ENCODE measurements around the gene POLR2L. TPM values are rescaled to one million over a fixed set of nuclear protein-coding genes. Genes with fewer than 3 reads are reported as not detected.

POLR2L gene
- total RNA-seq, 1 experiment from 2014 or later, result 118 TPM

- TF ChIP-seq CTCF (IDR thresholded peaks at IDR 0.05; ENCODE audit: unreplicated experiment), result no peak
- H3K9me3 Mint-ChIP-seq (ENCODE audit: unreplicated experiment), result no peaks in the 10 kb centered on the region
- no TSS peak for BruUV-seq (replicated peaks)
- intact Hi-C loops (cut with micrococcal nuclease), result no loop called here
- no peak overlapping the region for H3K27ac Mint-ChIP-seq (ENCODE audit: low read depth, unreplicated experiment)
- no peak for DNase-seq (ENCODE audit: unreplicated experiment)
- ChIA-PET CTCF (no interaction called here), POLR2A (no interaction called here)
- H3K27me3 Mint-ChIP-seq (ENCODE audit: insufficient read depth, unreplicated experiment), result no peaks in the 10 kb centered on the region
- H3K36me3 Mint-ChIP-seq (ENCODE audit: insufficient read depth, unreplicated experiment), result peaks cover 14% of the 10 kb centered on the region
- H3K4me3 Mint-ChIP-seq (ENCODE audit: unreplicated experiment), result no peak overlapping the region
- H3K4me1 Mint-ChIP-seq (ENCODE audit: insufficient read depth, unreplicated experiment), result no peaks in the 10 kb centered on the region
Observed at GRCh38 chr11:855330-855674, 13.0 kb upstream of the POLR2L start.

- BruUV-seq (replicated peaks), result no TSS peak
- Mint-ChIP-seq H3K27ac (ENCODE audit: low read depth, unreplicated experiment) (no peak overlapping the region), H3K36me3 (ENCODE audit: insufficient read depth, unreplicated experiment) (peaks cover 19% of the 10 kb centered on the region), H3K9me3 (ENCODE audit: unreplicated experiment) (no peaks in the 10 kb centered on the region), H3K4me3 (ENCODE audit: unreplicated experiment) (no peak overlapping the region), H3K27me3 (ENCODE audit: insufficient read depth, unreplicated experiment) (no peaks in the 10 kb centered on the region), H3K4me1 (ENCODE audit: insufficient read depth, unreplicated experiment) (no peaks in the 10 kb centered on the region)
- POLR2A ChIA-PET, result no interaction called here
- intact Hi-C loops (cut with micrococcal nuclease), result no loop called here
- no peak for TF ChIP-seq CTCF (IDR thresholded peaks at IDR 0.05; ENCODE audit: unreplicated experiment)
- CTCF ChIA-PET, result no interaction called here
- DNase-seq (ENCODE audit: unreplicated experiment), result no peak
Observed at GRCh38 chr11:854601-855329, 12.4 kb upstream of the POLR2L start.

- H3K9me3 Mint-ChIP-seq (ENCODE audit: unreplicated experiment), result no peaks in the 10 kb centered on the region
- POLR2A ChIA-PET, result no interaction called here
- H3K4me1 Mint-ChIP-seq (ENCODE audit: insufficient read depth, unreplicated experiment), result no peaks in the 10 kb centered on the region
- CTCF ChIA-PET, result no interaction called here
- H3K27ac Mint-ChIP-seq (ENCODE audit: low read depth, unreplicated experiment), result no peak overlapping the region
- H3K27me3 Mint-ChIP-seq (ENCODE audit: insufficient read depth, unreplicated experiment), result no peaks in the 10 kb centered on the region
- intact Hi-C loops (cut with micrococcal nuclease), result no loop called here
- BruUV-seq (replicated peaks), result no TSS peak
- H3K4me3 Mint-ChIP-seq (ENCODE audit: unreplicated experiment), result no peak overlapping the region
- no peak for DNase-seq (ENCODE audit: unreplicated experiment)
- TF ChIP-seq CTCF (IDR thresholded peaks at IDR 0.05; ENCODE audit: unreplicated experiment), result no peak
- peaks cover 20% of the 10 kb centered on the region for H3K36me3 Mint-ChIP-seq (ENCODE audit: insufficient read depth, unreplicated experiment)
Observed at GRCh38 chr11:853682-854448, 11.5 kb upstream of the POLR2L start.

GRCh38 chr11:852762-853161, 10.4 kb upstream of the POLR2L start:
- no peak for DNase-seq (ENCODE audit: unreplicated experiment)
- Mint-ChIP-seq H3K36me3 (ENCODE audit: insufficient read depth, unreplicated experiment) (peaks cover 27% of the 10 kb centered on the region), H3K4me3 (ENCODE audit: unreplicated experiment) (no peak overlapping the region), H3K27me3 (ENCODE audit: insufficient read depth, unreplicated experiment) (no peaks in the 10 kb centered on the region), H3K4me1 (ENCODE audit: insufficient read depth, unreplicated experiment) (no peaks in the 10 kb centered on the region), H3K27ac (ENCODE audit: low read depth, unreplicated experiment) (no peak overlapping the region), H3K9me3 (ENCODE audit: unreplicated experiment) (no peaks in the 10 kb centered on the region)
- ChIA-PET POLR2A (no interaction called here), CTCF (no interaction called here)
- no TSS peak for BruUV-seq (replicated peaks)
- no peak for TF ChIP-seq CTCF (IDR thresholded peaks at IDR 0.05; ENCODE audit: unreplicated experiment)
- intact Hi-C loops (cut with micrococcal nuclease), result no loop called here

All from MCF 10A (cell line).